GM23338 (cell line): Measurements from ENCODE around the gene CTNNA3.

ENCODE experiments used
- CREB1 ChIP-seq: fragments of 250-450 bp; sonication (Bioruptor Pico); IDR thresholded peaks from 2 replicates; pipeline ENCODE4 v1.5.0; 2020; ENCODE audit warnings: low read depth, mild to moderate bottlenecking, moderate library complexity
- EZH2 ChIP-seq: fragments of 200-600 bp; sonication (generic); IDR thresholded peaks from one replicate; pipeline ENCODE4 v1.8.0; 2017; ENCODE audit warnings: antibody characterized with exemption, mild to moderate bottlenecking, low read depth; ENCODE audit not compliant: unreplicated experiment
- EZH2phosphoT487 ChIP-seq: fragments of 200-600 bp; sonication (generic); IDR thresholded peaks from one replicate; pipeline ENCODE4 v1.8.1; 2018; ENCODE audit warnings: antibody characterized with exemption; ENCODE audit not compliant: unreplicated experiment
- JUNB ChIP-seq: IDR thresholded peaks from one replicate; pipeline ENCODE4 v1.6.1; 2016; ENCODE audit warnings: antibody characterized with exemption; ENCODE audit not compliant: unreplicated experiment
- POLR2AphosphoS5 ChIP-seq: IDR thresholded peaks from 2 replicates; pipeline ENCODE4 v1.6.1; 2016; ENCODE audit warnings: antibody characterized with exemption, low read depth
- STAT1 ChIP-seq: IDR thresholded peaks from one replicate; pipeline ENCODE4 v1.6.1; 2016; ENCODE audit warnings: antibody characterized with exemption; ENCODE audit not compliant: unreplicated experiment
- TF ChIP-seq, protein P1 (sequence below): IDR thresholded peaks from one replicate; pipeline ENCODE4 v1.6.1; 2018; ENCODE audit warnings: antibody characterized with exemption; ENCODE audit not compliant: unreplicated experiment
- TF ChIP-seq, protein P2 (sequence below), 2 experiments: fragments of 200-600 bp in 1 of 2; sonication (generic) in 1 of 2; conservative IDR thresholded peaks; 2 replicates each; pipeline versions ENCODE4 v1.5.1 to v1.6.1; 2016 to 2017; ENCODE audit warnings: antibody characterized with exemption in 2 of 2, low read depth in 2 of 2, mild to moderate bottlenecking in 2 of 2, moderate library complexity in 1 of 2

DNA sequence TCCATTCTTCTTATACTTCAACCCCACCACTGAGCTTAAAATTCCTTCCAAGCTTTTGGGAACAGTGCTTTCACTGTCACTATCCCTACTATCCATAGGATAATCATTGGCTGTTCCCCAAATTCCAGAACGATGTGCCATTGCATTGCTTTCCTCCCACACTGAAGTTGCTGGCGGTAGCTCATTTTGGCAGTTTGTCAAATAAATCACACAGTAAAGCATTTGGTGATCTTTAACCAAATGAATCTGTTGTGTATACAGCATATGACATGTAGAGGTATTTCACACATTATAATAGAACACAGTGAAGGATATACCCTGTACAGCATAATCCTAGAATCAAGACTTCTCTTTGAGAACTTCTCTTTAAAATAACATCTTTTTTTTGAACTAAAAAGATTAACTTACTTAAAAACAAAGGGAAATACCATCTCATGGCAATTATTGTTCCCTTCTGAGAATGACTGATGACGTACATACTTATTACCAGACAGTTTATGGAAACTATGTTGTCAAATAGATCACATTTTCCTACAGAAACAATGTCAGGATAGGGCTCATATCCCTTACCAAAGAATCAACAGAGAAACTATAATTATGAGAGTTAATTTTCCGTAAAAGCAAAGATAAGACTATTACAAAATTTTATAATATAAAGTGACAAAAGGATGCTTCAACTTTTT is 93.6 kb downstream of the CTNNA3 start:
- TF ChIP-seq, protein P1, sequence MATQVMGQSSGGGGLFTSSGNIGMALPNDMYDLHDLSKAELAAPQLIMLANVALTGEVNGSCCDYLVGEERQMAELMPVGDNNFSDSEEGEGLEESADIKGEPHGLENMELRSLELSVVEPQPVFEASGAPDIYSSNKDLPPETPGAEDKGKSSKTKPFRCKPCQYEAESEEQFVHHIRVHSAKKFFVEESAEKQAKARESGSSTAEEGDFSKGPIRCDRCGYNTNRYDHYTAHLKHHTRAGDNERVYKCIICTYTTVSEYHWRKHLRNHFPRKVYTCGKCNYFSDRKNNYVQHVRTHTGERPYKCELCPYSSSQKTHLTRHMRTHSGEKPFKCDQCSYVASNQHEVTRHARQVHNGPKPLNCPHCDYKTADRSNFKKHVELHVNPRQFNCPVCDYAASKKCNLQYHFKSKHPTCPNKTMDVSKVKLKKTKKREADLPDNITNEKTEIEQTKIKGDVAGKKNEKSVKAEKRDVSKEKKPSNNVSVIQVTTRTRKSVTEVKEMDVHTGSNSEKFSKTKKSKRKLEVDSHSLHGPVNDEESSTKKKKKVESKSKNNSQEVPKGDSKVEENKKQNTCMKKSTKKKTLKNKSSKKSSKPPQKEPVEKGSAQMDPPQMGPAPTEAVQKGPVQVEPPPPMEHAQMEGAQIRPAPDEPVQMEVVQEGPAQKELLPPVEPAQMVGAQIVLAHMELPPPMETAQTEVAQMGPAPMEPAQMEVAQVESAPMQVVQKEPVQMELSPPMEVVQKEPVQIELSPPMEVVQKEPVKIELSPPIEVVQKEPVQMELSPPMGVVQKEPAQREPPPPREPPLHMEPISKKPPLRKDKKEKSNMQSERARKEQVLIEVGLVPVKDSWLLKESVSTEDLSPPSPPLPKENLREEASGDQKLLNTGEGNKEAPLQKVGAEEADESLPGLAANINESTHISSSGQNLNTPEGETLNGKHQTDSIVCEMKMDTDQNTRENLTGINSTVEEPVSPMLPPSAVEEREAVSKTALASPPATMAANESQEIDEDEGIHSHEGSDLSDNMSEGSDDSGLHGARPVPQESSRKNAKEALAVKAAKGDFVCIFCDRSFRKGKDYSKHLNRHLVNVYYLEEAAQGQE: no peak
- TF ChIP-seq, protein P2, sequence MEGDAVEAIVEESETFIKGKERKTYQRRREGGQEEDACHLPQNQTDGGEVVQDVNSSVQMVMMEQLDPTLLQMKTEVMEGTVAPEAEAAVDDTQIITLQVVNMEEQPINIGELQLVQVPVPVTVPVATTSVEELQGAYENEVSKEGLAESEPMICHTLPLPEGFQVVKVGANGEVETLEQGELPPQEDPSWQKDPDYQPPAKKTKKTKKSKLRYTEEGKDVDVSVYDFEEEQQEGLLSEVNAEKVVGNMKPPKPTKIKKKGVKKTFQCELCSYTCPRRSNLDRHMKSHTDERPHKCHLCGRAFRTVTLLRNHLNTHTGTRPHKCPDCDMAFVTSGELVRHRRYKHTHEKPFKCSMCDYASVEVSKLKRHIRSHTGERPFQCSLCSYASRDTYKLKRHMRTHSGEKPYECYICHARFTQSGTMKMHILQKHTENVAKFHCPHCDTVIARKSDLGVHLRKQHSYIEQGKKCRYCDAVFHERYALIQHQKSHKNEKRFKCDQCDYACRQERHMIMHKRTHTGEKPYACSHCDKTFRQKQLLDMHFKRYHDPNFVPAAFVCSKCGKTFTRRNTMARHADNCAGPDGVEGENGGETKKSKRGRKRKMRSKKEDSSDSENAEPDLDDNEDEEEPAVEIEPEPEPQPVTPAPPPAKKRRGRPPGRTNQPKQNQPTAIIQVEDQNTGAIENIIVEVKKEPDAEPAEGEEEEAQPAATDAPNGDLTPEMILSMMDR (conservative IDR thresholded peaks at IDR 0.05; ENCODE audit: low read depth in 2 of 2): no peak
- TF ChIP-seq POLR2AphosphoS5 (no peak), EZH2 (no peak), STAT1 (no peak), CREB1 (no peak), JUNB (no peak), EZH2phosphoT487 (no peak)
